GM21717 (cell line): ENCODE data around the gene MEOX1.
"Not testable (repeated sequence)": the region's sequence is repeated elsewhere in the genome, so short reads cannot be mapped to it uniquely, and the experiment has no call there.

Experiments used
- ATAC-seq: cut with Tn5 transposase; IDR thresholded peaks from one replicate; pipeline ENCODE4 v1.9.1; 2021; ENCODE audit warnings: mild to moderate bottlenecking, moderate library complexity; ENCODE audit not compliant: unreplicated experiment

Gene MEOX1

DNA sequence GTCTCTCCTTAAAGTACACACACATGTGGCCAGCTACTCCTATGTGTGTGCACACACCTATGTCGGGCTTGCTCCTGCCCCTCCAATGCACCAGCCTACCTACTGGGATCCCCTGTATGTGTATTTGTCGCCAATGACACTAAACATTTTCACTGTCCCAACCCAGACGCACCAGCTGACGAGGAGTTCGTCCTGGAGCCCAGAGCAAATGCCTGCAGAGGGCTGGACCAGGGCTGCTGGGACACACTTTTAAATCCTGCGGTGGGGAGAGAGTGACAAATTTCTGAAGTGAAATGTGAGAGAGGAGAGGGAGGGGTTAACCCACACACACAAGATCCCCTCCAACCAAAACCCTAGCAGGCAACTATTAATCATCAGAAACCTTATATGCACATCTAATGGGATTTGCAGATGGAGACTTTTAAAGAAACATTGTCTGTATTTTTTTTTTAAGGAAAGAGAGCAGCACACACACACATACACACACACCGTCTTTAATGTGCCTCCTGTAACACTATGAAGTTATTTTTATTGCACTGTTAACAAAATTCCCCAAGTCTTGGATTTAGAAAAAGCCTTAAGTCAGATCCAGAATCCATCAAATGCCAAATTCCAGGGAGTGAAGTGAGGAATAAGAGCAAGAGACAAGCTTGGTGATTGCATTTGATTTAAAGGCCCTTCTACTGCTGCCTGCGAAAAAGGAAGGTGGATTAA lies at the start of gene MEOX1:
MEOX1 (minus strand) TSS at position 224 of the 714 bp plus-strand sequence. CDS start 388 bp downstream, outside the sequence.
- no peak for ATAC-seq

DNA sequence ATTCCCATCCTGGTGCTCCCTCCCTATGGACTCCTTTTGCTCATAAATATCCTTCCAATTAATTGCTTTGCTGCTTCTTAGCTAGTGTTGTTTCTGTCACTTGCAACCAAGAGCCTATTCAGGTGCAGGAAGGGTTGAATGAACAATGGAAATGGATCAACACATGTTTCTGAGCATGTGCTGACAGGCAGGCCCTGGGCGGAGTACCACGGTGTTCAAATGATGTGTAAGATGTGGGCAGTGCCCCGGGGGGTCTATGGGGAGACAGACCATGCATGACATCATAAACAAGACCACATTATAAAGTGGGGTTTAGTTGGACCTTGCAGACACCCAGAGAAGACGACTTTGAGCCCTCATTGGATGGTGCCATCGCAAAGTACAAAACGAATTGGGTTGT lies 48.4 kb upstream of the MEOX1 start:
- ATAC-seq, result no peak

DNA sequence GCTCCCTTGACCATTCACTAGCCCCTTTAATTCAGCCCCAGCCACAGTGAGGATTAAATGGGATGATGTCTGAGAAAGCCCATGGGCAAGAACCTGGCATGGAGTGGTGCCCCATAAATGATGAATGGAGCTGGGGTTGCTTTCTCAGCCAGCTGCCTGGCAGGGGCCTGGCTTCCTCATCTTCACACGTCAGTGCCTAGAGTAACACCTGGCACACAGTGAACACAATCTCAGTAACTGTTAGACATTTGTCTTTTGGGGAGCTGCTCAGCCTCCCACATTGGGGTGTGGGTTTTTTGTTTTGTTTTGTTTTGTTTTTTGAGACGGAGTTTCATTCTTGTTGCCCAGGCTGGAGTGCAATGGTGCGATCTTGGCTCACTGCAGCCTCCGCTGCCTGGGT lies 47.5 kb upstream of the MEOX1 start:
- ATAC-seq, result no peak

DNA sequence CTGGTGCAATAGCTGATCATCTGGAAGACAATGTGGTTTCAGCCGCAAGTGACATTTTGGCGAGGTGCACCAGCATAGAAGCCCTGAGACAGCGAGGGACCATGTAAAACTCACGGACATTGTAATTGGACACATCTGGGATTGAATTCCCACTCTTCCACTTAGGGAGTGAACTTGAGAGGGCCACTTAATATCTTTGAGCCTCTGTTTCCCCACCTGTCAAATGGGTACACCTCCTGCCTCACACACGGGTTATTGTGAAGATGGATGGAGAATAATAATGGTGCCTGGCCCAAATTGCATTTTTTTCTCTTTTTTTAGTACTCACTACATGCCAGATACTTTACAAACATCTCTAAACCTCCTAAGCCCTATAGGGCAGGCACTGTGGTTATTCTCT lies 45.5 kb upstream of the MEOX1 start:
- no peak for ATAC-seq

DNA sequence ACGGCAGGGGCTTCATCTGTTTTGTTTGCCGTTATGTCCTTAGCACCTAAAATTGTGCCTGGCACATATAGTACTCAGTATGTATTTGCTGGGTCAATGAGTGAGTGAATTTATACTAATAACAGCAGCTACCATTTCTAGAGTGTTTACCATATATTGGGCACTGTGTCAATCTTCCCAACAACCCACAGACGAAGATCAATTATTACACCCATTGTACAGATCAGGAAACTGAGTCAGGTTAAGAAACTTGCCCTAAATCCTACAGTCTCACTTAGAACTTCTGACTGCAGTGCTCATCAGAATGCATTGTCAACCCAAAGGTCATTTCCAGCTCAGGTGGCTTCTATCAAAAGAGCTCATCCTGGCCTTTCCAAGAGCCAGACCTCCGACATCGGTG lies 44.5 kb upstream of the MEOX1 start:
- ATAC-seq, result no peak

DNA sequence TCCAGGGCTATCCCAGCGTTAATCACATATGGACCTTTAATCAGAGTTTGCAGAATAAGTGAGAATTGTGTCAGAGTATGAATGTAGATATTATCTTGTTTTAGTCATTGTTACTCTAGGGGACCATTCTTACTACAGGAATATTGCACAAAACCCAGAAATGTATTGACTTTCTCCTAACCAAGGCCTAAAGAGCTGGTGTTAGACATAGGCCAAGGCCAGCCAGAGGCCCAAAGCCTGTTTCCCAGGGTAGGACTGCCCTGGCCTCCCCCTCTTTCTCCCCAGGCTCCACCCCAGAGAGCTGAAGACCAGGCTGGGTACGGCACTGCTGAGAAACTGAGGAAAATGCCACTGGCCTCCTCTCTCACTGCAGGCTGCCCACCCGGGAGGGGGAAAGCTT lies 41.9 kb upstream of the MEOX1 start:
- no peak for ATAC-seq

DNA sequence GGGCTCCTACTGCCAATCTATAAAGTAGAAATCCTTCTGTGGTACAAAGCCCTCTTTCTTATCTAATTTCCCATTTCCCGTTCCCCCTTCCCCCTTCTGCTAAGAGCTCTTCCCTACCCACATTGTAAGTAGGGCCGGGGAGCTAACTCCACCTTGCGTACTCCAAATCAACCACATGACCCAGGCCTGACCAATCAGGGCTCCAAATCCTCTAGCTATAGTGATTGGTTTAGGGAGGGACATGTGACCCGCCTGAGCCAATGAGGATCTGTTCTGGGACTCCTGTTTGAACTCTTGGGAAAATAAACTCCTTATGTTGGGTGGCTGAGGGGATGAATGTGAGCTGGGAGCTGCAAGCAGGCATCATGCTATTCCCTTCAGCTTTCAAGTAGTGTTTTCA lies 40.9 kb upstream of the MEOX1 start:
- ATAC-seq, result no peak

DNA sequence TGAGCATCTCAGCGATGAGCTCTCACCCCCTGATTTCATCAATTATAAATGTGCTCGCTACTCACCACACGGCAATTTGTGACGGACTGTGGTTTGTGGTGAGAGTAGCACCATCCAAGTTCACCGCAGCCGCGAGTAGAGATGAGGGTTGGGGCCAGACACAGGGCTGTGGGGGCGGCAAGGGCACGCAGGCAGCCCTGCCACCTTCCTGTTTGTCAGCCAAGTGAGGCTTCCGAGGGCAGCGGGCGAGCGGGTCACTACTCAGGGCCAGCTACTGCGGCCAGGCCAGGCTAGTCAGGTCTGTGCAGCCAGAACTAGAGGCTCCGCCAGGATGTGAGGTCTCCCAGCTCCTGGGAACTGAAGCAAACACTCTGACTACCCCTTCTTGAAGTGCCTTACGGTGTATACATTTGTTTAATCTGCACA lies 39.6 kb upstream of the MEOX1 start:
- ATAC-seq, result no peak

DNA sequence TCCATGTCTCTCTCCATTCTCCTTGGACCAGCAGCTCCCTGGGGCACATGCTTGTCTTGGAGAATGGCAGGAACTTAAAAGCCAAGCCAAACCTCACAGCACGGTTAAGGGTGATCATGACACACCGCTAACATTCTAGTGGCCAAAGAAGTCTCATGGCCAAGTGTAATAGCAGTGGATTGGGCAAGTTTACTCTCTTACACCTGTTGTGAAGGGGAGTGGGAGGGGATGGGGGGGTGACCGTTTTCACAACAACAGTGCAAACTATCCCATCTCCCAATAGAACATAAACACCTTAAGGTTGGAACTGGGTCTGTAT lies 37.7 kb upstream of the MEOX1 start:
- no peak for ATAC-seq

DNA sequence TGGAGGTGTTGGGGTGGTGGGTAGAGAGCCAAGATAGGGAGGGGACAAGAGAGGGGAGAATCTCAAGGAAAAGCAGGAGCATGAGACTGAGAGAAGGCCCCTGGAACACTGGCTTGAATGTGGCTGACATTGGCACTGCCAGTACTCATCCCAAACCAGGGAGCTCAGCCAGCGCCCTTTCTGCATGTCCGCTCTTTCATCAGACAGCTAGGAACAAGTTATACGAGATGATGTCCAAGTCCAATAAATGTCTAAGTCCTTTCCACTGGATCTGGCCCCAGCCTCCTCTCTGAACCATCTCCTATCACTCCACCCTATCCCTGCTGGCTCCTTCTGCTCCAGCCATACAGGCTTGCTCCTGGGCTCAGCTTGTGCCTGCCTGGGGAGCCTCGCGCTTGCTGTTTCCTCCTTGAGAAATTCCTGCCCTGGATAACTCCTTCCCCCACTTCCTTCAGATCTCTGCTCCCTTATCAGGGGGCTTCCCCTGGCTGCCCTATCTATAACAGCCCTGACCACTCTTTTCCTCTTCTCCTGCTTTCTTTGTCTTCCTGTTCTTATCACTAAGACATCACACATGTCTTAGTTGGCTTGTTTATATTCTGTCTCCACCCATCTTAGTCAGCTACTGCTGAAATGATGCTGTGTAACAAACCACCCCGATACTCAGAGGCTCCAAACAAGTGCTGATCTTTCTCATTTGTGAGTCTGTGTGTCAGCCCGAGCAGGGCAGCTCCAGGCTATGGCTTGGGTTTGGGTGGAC lies 37.1 kb upstream of the MEOX1 start:
- no peak for ATAC-seq

DNA sequence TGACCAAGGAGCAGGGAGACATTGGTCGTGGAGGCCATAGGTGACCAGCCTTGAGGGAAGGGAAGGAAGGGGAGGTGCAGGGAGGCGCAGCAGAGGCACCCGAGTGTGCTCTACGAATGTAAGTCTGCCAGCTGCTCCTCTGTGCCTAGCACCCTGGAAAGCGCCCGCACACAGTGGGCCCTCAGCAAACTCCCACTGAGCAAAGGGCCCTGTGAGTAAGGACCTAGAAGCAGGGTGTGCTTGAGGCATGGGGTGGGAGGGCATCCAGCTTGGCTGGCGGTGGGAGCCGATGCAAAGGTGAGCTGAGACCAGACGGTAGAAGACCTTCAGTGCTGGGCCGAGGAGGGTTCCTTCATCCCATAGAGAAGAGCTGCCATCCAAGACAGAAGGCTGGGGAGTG lies 36.2 kb upstream of the MEOX1 start:
- ATAC-seq, result no peak

DNA sequence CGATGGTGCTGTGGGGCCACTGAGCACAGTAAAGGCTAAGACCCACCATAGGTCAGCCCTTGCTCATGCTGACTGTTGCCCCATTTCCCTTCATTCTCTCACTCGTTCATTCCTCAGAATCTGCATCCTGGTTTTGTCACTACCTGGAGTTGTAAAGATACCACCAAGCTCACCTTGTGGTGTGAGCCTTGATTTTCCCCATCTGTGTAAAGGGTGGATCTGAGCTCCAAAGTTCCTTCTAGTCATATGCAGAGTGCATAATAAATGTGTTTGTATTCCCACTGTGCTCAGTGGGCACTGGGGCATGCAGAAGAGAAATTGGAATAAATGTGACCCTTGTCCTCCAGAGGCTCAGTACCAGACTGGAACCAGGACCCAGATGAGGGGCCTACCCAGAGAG lies 35.2 kb upstream of the MEOX1 start:
- ATAC-seq, result no peak

DNA sequence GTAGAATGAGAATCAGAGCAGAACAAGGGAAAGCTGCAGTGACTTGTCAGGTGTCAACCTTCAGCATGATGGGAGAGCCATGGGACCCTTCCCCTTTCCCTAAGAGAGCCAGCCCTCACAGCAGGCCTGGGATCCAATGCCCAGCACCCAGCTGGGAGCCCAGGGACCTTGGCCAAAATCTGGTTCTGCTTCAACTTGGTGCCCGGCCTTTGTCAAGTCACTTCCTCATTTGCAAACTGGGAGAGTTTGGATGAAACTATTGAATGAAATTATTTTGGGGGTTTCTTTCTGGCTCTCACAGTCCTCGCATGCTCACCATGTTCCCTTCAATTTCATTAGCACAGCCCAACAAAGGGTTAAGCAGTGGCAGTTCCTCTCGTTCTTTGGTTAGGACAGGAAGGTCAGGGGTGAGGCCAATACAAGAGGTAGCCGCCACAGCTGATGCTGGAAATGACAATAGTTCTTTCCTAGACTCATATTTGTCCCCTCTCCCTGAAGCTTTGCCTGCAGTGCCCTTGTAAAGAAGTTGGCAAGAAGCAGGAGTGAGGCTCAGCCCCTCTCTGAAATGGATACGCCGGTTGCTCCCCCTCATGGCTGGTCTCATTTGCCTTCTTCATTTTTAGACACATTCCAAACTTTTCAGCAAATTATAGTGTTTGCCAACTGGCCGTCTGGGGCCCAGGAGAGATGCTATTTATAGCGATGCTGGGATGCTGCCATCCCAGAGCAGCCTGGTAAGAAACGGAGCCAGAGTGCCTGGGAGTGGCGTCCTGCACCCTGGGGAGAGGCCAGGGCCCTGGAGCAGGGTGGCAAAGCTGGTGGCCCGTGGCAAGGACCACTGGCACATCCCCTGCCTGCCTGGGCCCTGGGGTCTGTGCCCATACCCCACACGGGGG lies 34.5 kb upstream of the MEOX1 start:
- ATAC-seq, result no peak

DNA sequence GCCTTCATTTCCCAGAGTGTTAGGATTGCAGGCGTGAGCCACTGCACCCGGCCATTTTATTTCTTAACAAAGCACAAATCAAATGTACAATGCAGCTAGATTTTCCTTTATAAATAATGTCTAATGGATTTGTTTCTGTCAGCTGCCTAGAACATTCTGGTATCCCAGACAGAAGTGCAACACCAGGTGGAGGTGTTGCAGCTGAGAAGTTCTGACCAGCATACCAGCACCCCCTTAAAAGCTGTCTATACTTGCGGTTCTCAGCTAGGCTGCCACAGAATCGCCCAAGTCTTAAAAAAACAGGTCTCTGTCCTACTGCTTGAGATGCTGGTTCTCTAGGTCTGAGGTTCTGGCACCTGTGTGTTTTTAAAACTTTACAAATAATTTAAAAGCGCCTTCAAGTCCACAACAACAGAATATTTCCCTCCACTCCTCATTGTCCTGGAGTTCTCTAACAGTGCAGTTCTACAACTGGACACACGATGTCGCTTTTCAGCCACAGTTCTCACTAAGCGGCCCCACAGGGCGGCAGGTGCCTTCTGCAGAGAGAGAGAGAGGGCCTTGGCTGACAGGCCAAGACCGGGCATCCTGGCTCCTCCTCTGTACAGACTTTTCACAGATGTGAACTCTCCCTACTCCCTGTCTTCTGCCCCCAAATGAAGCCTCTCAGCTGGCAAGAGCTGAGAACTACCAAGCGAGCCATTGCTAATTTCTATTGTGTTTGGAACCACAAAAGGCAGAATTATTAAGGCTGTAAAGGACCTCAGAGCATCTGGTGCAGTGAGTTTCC lies 32.6 kb upstream of the MEOX1 start:
- no peak for ATAC-seq

DNA sequence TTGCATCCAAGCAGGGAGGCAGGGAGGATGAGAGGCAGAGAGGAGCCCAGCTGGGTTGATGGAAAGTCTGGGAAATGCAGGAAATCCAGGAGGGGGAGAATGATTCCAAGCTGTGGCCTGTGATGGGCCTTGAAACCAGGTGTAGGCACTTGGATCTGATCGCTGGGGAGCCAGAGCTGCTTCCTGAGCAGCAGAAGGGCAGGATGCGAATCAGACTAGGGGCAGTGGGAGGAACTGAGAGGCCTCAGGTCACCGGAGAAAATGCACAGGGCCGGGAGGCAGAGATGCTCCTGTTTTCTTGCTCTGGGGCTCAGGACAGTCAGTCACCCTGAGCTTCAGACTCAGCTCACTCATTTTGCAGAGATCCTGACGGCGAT lies 29.6 kb upstream of the MEOX1 start:
- no peak for ATAC-seq

DNA sequence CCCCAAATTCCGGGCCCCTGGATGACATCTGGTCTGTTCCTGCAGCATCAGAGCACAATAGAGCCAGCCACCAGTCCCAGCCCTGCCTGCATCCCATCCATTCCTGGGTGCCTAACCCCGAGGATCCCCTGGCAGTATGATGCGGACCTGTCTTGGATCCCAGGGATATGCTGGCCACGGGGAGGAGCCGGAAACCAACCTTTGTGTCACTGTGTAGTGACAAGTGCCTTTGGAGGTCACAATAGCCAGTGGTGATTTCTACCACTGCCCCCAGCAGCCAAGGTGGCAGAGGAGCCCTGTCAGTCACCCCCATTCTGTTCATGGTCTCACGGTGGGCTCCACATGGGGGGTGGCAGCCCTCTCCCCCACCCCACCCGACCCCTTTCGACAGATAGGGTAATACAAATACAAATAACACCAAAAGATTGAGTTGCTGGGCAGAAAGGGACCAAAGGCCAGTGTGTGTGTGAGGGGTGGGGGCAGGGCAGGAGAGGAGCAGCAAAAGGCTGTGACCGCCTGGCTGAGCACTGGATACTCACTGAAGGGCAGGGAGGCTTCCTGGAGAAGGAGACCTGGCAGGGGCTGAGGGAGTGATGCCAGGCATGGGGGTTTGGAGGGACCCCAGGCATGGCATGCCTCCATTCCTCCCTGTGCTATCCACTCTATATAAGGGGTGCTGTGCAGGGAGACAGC lies 29.0 kb upstream of the MEOX1 start:
- ATAC-seq, result no peak

DNA sequence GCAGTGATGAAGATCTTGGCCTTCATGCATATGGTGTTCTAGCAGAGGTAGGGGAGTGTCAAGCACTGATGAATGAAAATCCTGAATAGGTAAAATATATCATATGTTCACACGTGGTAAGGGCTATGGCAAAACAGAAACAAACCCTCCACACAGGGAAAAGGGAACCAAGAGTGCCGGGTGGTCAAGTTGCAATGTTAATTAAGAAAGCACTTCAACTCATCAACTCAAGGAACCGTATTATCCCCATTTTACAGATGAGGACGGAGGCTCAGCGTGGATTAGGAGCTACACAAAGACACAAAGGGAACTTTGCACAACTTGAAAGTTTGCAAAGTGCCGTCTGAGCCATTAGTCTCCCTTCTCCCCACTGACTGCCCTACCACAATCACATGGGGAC lies 28.1 kb upstream of the MEOX1 start:
- no peak for ATAC-seq

DNA sequence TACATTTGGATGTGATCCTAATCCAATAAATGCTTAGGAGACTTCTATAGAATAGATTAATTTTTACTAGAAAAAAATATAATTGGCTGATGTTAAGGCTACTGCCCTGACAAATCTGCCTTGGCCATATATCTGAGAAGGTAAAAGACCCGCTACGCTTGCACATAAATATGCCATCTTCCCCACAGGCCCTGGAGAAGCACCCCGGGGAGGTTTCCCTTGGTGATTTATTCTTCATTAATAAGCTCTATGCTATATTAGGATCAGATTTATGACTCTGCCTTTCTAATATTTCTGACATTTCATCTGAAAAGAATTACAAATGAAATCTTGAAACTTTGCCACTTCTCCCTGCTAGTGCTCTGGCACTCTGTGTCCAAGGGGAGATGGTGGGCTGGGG lies 27.4 kb upstream of the MEOX1 start:
- ATAC-seq, result no peak

DNA sequence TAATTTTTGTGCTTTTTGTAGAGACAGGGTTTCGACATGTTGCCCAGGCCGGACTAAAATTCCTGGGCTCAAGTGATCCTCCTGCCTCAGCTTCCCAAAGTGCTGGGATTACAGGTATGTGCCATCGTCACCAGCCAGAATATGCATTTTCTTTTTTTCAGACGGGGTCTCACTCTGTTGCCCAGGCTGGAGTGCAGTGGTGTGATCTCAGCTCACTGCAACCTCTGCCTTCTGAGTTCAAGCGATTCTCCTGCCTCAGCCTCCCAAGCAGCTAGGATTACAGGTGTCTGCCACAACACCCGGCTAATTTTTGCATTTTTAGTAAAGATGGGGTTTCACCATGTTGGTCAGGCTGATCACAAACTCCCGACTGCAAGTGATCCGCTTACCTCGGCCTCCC lies 25.2 kb upstream of the MEOX1 start:
- not testable (repeated sequence) for ATAC-seq

DNA sequence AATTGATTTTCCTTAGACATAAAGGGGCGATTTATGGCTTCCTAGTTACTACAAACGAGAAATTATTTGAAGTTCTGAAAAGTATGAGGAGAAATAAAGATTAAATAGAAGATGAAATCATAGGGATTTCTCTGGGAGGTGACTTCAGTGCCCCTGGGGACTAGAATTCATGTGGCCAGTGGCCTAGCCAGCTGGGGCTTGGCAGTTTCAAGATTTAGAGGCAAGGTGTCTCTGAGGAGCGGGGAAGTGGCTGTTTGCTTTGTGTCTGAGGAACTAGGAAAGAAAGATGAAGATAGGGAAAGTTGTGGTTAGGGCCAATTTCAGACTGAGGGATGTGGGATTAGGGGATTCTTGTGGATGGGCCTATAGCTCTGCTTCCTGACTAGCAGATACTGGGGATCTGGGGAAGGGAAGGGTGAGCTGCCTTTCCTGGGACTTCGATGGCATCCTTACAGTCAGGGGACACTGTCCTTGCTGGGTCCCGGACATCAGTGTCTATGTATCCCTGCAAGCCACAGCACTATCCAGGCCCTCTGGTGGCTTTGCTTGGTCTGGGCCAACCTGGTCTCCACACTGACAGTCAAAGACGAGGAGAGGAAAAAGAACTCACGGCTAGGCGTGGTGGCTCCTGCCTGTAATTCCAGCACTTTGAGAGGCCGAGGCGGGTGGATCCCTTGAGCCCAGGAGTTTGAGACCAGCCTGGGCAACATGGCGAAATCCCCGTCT lies 22.4 kb upstream of the MEOX1 start:
- ATAC-seq, result no peak
